NCI-H82 (cell line): ENCODE results near the gene TESK2.
"Not testable (repeated sequence)": the region's sequence is repeated elsewhere in the genome, so short reads cannot be mapped to it uniquely, and the experiment has no call there.

ENCODE experiments used
- DNase-seq: peaks from one replicate; lab custom pipeline; 2025; lab: John Stamatoyannopoulos, UW

Gene TESK2

GRCh38 chr1:45411510-45411899 lies 79.5 kb downstream of the TESK2 start:
- no peak for DNase-seq

- DNase-seq: no peak
Observed at GRCh38 chr1:45410850-45411509, 80.0 kb downstream of the TESK2 start.

- DNase-seq: no peak
Observed at GRCh38 chr1:45409276-45409675, 81.7 kb downstream of the TESK2 start.

GRCh38 chr1:45407629-45408287 lies 83.2 kb downstream of the TESK2 start:
- no peak for DNase-seq

GRCh38 chr1:45405636-45406035 lies 85.3 kb downstream of the TESK2 start:
- no peak for DNase-seq

GRCh38 chr1:45403718-45404117 lies 87.2 kb downstream of the TESK2 start:
- DNase-seq: no peak

- no peak for DNase-seq
Observed at GRCh38 chr1:45403298-45403697, 87.7 kb downstream of the TESK2 start.

- DNase-seq: no peak
Observed at GRCh38 chr1:45401524-45401923, 89.4 kb downstream of the TESK2 start.

- peak; percentile 88 for DNase-seq
Observed at GRCh38 chr1:45400049-45400448, 90.9 kb downstream of the TESK2 start.

GRCh38 chr1:45397285-45397684 lies 93.7 kb downstream of the TESK2 start:
- no peak for DNase-seq

- no peak for DNase-seq
Observed at GRCh38 chr1:45395582-45395981, 95.4 kb downstream of the TESK2 start.

GRCh38 chr1:45395051-45395450 lies 95.9 kb downstream of the TESK2 start:
- DNase-seq: no peak

GRCh38 chr1:45394342-45394741 lies 96.6 kb downstream of the TESK2 start:
- no peak for DNase-seq

GRCh38 chr1:45393718-45394302 lies 97.2 kb downstream of the TESK2 start:
- DNase-seq: no peak

- DNase-seq: no peak
Observed at GRCh38 chr1:45386219-45386618, 104.7 kb downstream of the TESK2 start.

GRCh38 chr1:45385302-45385701 lies 105.7 kb downstream of the TESK2 start:
- peak; percentile 5 for DNase-seq

- not testable (repeated sequence) for DNase-seq
Observed at GRCh38 chr1:45384213-45384612, 106.8 kb downstream of the TESK2 start.

- DNase-seq: no peak
Observed at GRCh38 chr1:45383191-45383590, 107.8 kb downstream of the TESK2 start.

GRCh38 chr1:45381243-45381642 lies 109.7 kb downstream of the TESK2 start:
- no peak for DNase-seq

- DNase-seq: no peak
Observed at GRCh38 chr1:45380730-45381129, 110.2 kb downstream of the TESK2 start.

GRCh38 chr1:45380125-45380524 lies 110.8 kb downstream of the TESK2 start:
- no peak for DNase-seq

- no peak for DNase-seq
Observed at GRCh38 chr1:45379524-45379923, 111.4 kb downstream of the TESK2 start.

GRCh38 chr1:45378184-45378583 lies 112.8 kb downstream of the TESK2 start:
- DNase-seq: no peak
